ENCODE data around the gene HTR1E.

GRCh38 chr6:86916393-86916792 lies 20.9 kb upstream of the HTR1E start:
- no peak for TF ChIP-seq POLR2AphosphoS5 (IDR thresholded peaks at IDR 0.05; ENCODE audit: low read depth, low read length)
- TF ChIP-seq POLR2A (IDR thresholded peaks at IDR 0.05; ENCODE audit: low read depth, low read length), result no peak

All from GM12891 (cell line).